ENCODE results near the gene DNAL4. TPM values are rescaled to one million over a fixed set of nuclear protein-coding genes. Genes with fewer than 3 reads are reported as not detected.
A peak's percentile ranks its signal among the peaks of the same experiment; 100 is the strongest.

DNAL4 gene
- total and polyA plus RNA-seq, 2 donors (not counting 3 experiments of a cell fraction or from before 2014, with no cell fraction given), result 12.9 to 22.7 TPM

- no peaks in the 10 kb centered on the region for H3K36me3 ChIP-seq (ENCODE audit: control insufficient read depth in 2 of 2, extremely low read depth in 1 of 2, insufficient read depth in 2 of 2, low read length in 2 of 2)
- no peaks in the 10 kb centered on the region for H4K20me1 ChIP-seq (replicated peaks; ENCODE audit: control insufficient read depth, extremely low read depth, insufficient read depth, low read length)
- no peaks in the 10 kb centered on the region for H3K9me1 ChIP-seq (replicated peaks; ENCODE audit: control insufficient read depth, extremely low read depth, insufficient read depth, low read length)
- CTCF ChIA-PET, result interaction anchor here (0.7 to 5.9 kb wide), 30 partner anchors 10 to 714 kb away, joined by 3 to 208 read pairs (median 4); partner anchors contain the start of genes CBX6, NPTXR, SUN2 and TOMM22
- no peaks in the 10 kb centered on the region for H3K79me2 ChIP-seq (ENCODE audit: control insufficient read depth, insufficient read depth, low read length)
- H2AFZ ChIP-seq (ENCODE audit: low read depth, low read length), result no peak overlapping the region
- intact Hi-C loops (cut with micrococcal nuclease), result no loop called here
- POLR2A ChIA-PET, result no interaction called here
- dilution Hi-C loops (cut with MboI; ENCODE audit: extremely low pct_ligation_motif_present, low sequenced_read_pairs), result no loop called here
- no peak overlapping the region for H3K27ac ChIP-seq (ENCODE audit: insufficient read depth, low read depth, low read length)
- FAIRE-seq (peak; percentile 88), DNase-seq (ENCODE audit: low read depth, low spot score) (peak; percentile 30)
- TF ChIP-seq CTCF (IDR thresholded peaks at IDR 0.05; ENCODE audit: extremely low read depth in 1 of 2, insufficient read depth in 1 of 2, low read depth in 1 of 2, low read length in 2 of 2) (peak; percentile 84 to 90), GATA2 (IDR thresholded peaks at IDR 0.05; ENCODE audit: insufficient read depth, insufficient read length, low read depth, low read length) (no peak)
- BruUV-seq (replicated peaks), result no TSS peak
- no peaks in the 10 kb centered on the region for H3K4me1 ChIP-seq (ENCODE audit: control insufficient read depth, extremely low read depth, insufficient read depth, low read length)
- no peaks in the 10 kb centered on the region for H3K9me3 ChIP-seq (replicated peaks; ENCODE audit: control insufficient read depth, insufficient read depth, low read length)
- no peak overlapping the region for H3K4me3 ChIP-seq (replicated peaks in 1 of 3; ENCODE audit: insufficient read depth in 1 of 3, low read depth in 1 of 3, low read length in 3 of 3)
- H3K4me2 ChIP-seq (ENCODE audit: insufficient read depth, low read length), result no peak overlapping the region
- H3K9ac ChIP-seq (replicated peaks; ENCODE audit: extremely low read depth, insufficient read depth, low read length), result no peak overlapping the region
- H3K27me3 ChIP-seq (ENCODE audit: control insufficient read depth in 2 of 2, insufficient read depth in 2 of 2, low read length in 2 of 2), result no peaks in the 10 kb centered on the region
These were observed 27.7 kb downstream of the DNAL4 start for GRCh38 chr22:38766076-38766777.

GRCh38 chr22:38762551-38762983, 31.4 kb downstream of the DNAL4 start:
- H3K27me3 ChIP-seq (ENCODE audit: control insufficient read depth in 2 of 2, insufficient read depth in 2 of 2, low read length in 2 of 2), result no peaks in the 10 kb centered on the region
- no peak overlapping the region for H3K27ac ChIP-seq (ENCODE audit: insufficient read depth, low read depth, low read length)
- H3K36me3 ChIP-seq (ENCODE audit: control insufficient read depth in 2 of 2, extremely low read depth in 1 of 2, insufficient read depth in 2 of 2, low read length in 2 of 2), result no peaks in the 10 kb centered on the region
- no peak overlapping the region for H3K4me2 ChIP-seq (ENCODE audit: insufficient read depth, low read length)
- H2AFZ ChIP-seq (ENCODE audit: low read depth, low read length), result no peak overlapping the region
- H4K20me1 ChIP-seq (replicated peaks; ENCODE audit: control insufficient read depth, extremely low read depth, insufficient read depth, low read length), result no peaks in the 10 kb centered on the region
- FAIRE-seq (no peak), DNase-seq (ENCODE audit: low read depth, low spot score) (no peak)
- no peaks in the 10 kb centered on the region for H3K79me2 ChIP-seq (ENCODE audit: control insufficient read depth, insufficient read depth, low read length)
- ChIA-PET POLR2A (no interaction called here), CTCF (interaction anchor here (1.0 to 1.5 kb wide), 3 partner anchors 30 to 107 kb away, joined by 3 to 5 read pairs (median 3); no protein-coding TSS in a partner anchor)
- TF ChIP-seq MYC (IDR thresholded peaks at IDR 0.05; ENCODE audit: low read depth, low read length), result no peak
- TF ChIP-seq FOS (IDR thresholded peaks at IDR 0.05; ENCODE audit: borderline replicate concordance, insufficient read depth, low read length), result no peak
- TF ChIP-seq POLR2AphosphoS5 (IDR thresholded peaks at IDR 0.05; ENCODE audit: insufficient read depth, low read depth, low read length), result no peak
- no peak for TF ChIP-seq EZH2 (IDR thresholded peaks at IDR 0.05; ENCODE audit: borderline replicate concordance, low read depth, low read length, severe bottlenecking)
- no peak for TF ChIP-seq GATA2 (IDR thresholded peaks at IDR 0.05; ENCODE audit: insufficient read depth, insufficient read length, low read depth, low read length)
- no peak for TF ChIP-seq JUN (IDR thresholded peaks at IDR 0.05; ENCODE audit: borderline replicate concordance, insufficient read depth, insufficient read length, low read depth)
- TF ChIP-seq POLR2A (IDR thresholded peaks at IDR 0.05; ENCODE audit: low read depth, low read length), result no peak
- TF ChIP-seq MAX (IDR thresholded peaks at IDR 0.05; ENCODE audit: insufficient read depth, insufficient read length), result no peak
- no peak for TF ChIP-seq CTCF (IDR thresholded peaks at IDR 0.05; ENCODE audit: extremely low read depth in 1 of 2, insufficient read depth in 1 of 2, low read depth in 1 of 2, low read length in 2 of 2)
- H3K9me1 ChIP-seq (replicated peaks; ENCODE audit: control insufficient read depth, extremely low read depth, insufficient read depth, low read length), result no peaks in the 10 kb centered on the region
- no peaks in the 10 kb centered on the region for H3K4me1 ChIP-seq (ENCODE audit: control insufficient read depth, extremely low read depth, insufficient read depth, low read length)
- no TSS peak for BruUV-seq (replicated peaks)
- dilution Hi-C loops (cut with MboI; ENCODE audit: extremely low pct_ligation_motif_present, low sequenced_read_pairs) (no loop called here), intact Hi-C loops (cut with micrococcal nuclease) (no loop called here)
- H3K9me3 ChIP-seq (replicated peaks; ENCODE audit: control insufficient read depth, insufficient read depth, low read length), result no peaks in the 10 kb centered on the region
- no peak overlapping the region for H3K4me3 ChIP-seq (replicated peaks in 1 of 3; ENCODE audit: insufficient read depth in 1 of 3, low read depth in 1 of 3, low read length in 3 of 3)
- no peak overlapping the region for H3K9ac ChIP-seq (replicated peaks; ENCODE audit: extremely low read depth, insufficient read depth, low read length)
